GM12892 (cell line): ENCODE data around the gene MVB12A.

Source experiments
- POLR2A ChIP-seq: IDR thresholded peaks from 2 replicates; pipeline ENCODE4 v1.6.1; 2011; ENCODE audit warnings: low read depth, low read length, control low read depth
- POLR2AphosphoS5 ChIP-seq: IDR thresholded peaks from 2 replicates; pipeline ENCODE4 v1.6.1; 2011; ENCODE audit warnings: low read depth, low read length, control low read depth
- TAF1 ChIP-seq: IDR thresholded peaks from 2 replicates; pipeline ENCODE4 v1.6.1; 2011; ENCODE audit warnings: low read depth, mild to moderate bottlenecking, control low read depth, low read length, borderline replicate concordance

- TF ChIP-seq POLR2AphosphoS5 (no peak), POLR2A (no peak; the same call in 1 of the 2 replicates), TAF1 (no peak)
Measured at GRCh38 chr19:17470068-17470841, 50.4 kb downstream of the MVB12A start, which contains the start of gene SLC27A1.
